HL-60 (cell line): Measurements from ENCODE around the gene PECR.
A peak's percentile ranks its signal among the peaks of the same experiment; 100 is the strongest.
"Not testable (repeated sequence)": the region's sequence is repeated elsewhere in the genome, so short reads cannot be mapped to it uniquely, and the experiment has no call there.

Experiments used
- DNase-seq, 2 experiments: peaks; one replicate each; pipeline ENCODE4 v3.0.0-alpha.2; 2010 to 2020; ENCODE audit warnings: low read depth in 1 of 2, low spot score in 1 of 2
- H3K27ac ChIP-seq: fragments of 250-450 bp; sonication (Bioruptor Pico); replicated peaks from 2 replicates; pipeline ENCODE4 v1.5.1; 2020; ENCODE audit warnings: mild to moderate bottlenecking, moderate library complexity
- H3K27me3 ChIP-seq: fragments of 250-450 bp; sonication (Bioruptor Pico); 2 replicates; pipeline ENCODE4 v1.5.1; 2021; ENCODE audit warnings: mild to moderate bottlenecking, moderate library complexity; ENCODE audit not compliant: insufficient read depth, poor library complexity, severe bottlenecking
- H3K4me3 ChIP-seq: replicated peaks from 2 replicates; pipeline ENCODE4 v1.5.1; 2011; ENCODE audit warnings: mild to moderate bottlenecking, control low read depth, low read length; ENCODE audit not compliant: insufficient read depth
- GABPA ChIP-seq: IDR thresholded peaks from 2 replicates; pipeline ENCODE4 v1.6.1; 2012; ENCODE audit warnings: low read depth
- POLR2AphosphoS5 ChIP-seq: IDR thresholded peaks from 2 replicates; pipeline ENCODE4 v1.6.1; 2012; ENCODE audit warnings: low read depth
- SPI1 ChIP-seq: IDR thresholded peaks from 2 replicates; pipeline ENCODE4 v1.6.1; 2012; ENCODE audit warnings: low read depth, mild to moderate bottlenecking, borderline replicate concordance
- TF ChIP-seq, protein P1 (sequence below): IDR thresholded peaks from 2 replicates; pipeline ENCODE4 v1.6.1; 2012; ENCODE audit warnings: low read depth; ENCODE audit not compliant: insufficient replicate concordance
- TF ChIP-seq, protein P2 (sequence below): IDR thresholded peaks from one replicate; pipeline ENCODE4 v1.5.1; 2011; ENCODE audit warnings: low read length, control low read depth, inconsistent platforms; ENCODE audit not compliant: insufficient read depth

The PECR gene

DNA sequence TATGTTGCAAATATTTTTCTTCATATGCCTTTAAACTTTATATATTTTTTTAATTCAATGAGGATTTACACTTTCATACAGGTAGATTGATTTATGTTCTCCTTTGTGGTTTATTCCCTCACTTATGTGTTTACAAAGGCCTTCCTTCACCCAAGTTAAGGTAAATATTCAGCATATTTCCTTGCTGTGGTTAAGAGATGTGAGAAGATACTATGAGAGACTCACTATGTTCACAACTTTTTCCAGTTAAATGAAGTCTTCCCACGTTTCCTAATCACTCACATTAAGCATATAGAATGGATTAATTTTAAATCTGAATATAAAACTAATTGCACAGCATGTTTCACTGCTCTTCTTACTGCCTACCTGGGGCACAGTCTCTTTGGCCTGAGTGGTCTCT lies 597 bp downstream of the PECR start:
- H3K27ac ChIP-seq, result no peak overlapping the region

DNA sequence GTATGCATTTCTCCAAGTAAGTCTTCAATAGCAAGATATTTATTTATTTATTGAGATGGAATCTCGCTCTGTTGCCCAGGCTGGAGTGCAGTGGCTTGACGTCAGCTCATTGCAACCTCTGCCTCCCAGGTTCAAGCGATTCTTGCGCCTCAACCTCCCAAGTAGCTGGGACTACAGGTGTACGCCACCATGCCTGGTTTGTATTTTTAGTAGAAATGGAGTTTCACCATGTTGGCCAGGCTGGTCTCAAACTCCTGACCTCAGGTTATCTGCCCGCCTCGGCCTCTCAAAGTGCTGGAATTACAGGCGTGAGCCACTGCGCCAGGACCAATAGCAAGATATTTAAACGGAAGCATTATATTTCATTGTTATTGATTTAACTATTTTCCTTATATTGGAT lies 1.6 kb downstream of the PECR start:
- H3K27me3 ChIP-seq, result peaks cover 35% of the 10 kb centered on the region
- H3K4me3 ChIP-seq, DNase-seq, H3K27ac ChIP-seq: not testable (repeated sequence)

More for the DNA sequence above, 597 bp downstream of the PECR start:
- DNase-seq, result no peak
- TF ChIP-seq, protein P1, sequence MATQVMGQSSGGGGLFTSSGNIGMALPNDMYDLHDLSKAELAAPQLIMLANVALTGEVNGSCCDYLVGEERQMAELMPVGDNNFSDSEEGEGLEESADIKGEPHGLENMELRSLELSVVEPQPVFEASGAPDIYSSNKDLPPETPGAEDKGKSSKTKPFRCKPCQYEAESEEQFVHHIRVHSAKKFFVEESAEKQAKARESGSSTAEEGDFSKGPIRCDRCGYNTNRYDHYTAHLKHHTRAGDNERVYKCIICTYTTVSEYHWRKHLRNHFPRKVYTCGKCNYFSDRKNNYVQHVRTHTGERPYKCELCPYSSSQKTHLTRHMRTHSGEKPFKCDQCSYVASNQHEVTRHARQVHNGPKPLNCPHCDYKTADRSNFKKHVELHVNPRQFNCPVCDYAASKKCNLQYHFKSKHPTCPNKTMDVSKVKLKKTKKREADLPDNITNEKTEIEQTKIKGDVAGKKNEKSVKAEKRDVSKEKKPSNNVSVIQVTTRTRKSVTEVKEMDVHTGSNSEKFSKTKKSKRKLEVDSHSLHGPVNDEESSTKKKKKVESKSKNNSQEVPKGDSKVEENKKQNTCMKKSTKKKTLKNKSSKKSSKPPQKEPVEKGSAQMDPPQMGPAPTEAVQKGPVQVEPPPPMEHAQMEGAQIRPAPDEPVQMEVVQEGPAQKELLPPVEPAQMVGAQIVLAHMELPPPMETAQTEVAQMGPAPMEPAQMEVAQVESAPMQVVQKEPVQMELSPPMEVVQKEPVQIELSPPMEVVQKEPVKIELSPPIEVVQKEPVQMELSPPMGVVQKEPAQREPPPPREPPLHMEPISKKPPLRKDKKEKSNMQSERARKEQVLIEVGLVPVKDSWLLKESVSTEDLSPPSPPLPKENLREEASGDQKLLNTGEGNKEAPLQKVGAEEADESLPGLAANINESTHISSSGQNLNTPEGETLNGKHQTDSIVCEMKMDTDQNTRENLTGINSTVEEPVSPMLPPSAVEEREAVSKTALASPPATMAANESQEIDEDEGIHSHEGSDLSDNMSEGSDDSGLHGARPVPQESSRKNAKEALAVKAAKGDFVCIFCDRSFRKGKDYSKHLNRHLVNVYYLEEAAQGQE, result no peak
- TF ChIP-seq GABPA, result no peak
- TF ChIP-seq, protein P2, sequence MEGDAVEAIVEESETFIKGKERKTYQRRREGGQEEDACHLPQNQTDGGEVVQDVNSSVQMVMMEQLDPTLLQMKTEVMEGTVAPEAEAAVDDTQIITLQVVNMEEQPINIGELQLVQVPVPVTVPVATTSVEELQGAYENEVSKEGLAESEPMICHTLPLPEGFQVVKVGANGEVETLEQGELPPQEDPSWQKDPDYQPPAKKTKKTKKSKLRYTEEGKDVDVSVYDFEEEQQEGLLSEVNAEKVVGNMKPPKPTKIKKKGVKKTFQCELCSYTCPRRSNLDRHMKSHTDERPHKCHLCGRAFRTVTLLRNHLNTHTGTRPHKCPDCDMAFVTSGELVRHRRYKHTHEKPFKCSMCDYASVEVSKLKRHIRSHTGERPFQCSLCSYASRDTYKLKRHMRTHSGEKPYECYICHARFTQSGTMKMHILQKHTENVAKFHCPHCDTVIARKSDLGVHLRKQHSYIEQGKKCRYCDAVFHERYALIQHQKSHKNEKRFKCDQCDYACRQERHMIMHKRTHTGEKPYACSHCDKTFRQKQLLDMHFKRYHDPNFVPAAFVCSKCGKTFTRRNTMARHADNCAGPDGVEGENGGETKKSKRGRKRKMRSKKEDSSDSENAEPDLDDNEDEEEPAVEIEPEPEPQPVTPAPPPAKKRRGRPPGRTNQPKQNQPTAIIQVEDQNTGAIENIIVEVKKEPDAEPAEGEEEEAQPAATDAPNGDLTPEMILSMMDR, result no peak
- no peak for TF ChIP-seq POLR2AphosphoS5
- TF ChIP-seq SPI1, result no peak
- Histone ChIP-seq H3K27me3 (peaks cover 35% of the 10 kb centered on the region), H3K4me3 (peak overlapping the region; percentile 56)

DNA sequence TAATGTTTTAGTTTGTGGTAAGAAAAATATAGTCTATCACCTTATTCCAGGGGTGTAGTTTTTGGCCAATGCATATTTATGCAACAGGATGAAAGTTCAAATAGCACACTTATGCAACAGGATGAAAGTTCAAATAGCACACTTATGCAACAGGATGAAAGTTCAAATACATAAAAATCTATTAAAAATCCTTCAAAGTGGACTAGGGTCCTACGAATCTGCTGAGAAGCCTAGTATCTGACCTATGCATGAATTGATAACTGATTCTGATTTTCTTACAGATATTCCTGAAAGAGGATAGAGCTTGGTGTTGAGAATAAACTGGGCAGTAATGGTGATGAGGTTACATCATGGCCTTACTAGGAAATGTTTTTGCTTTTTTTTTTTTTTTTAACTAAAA lies 2.8 kb downstream of the PECR start:
- Histone ChIP-seq H3K4me3 (no peak overlapping the region), H3K27me3 (peaks cover 33% of the 10 kb centered on the region), H3K27ac (no peak overlapping the region)
- peak in 1 of 2 experiments; percentile 6 for DNase-seq
- TF ChIP-seq POLR2AphosphoS5, result no peak
- TF ChIP-seq, protein P2, result no peak
- no peak for TF ChIP-seq SPI1

DNA sequence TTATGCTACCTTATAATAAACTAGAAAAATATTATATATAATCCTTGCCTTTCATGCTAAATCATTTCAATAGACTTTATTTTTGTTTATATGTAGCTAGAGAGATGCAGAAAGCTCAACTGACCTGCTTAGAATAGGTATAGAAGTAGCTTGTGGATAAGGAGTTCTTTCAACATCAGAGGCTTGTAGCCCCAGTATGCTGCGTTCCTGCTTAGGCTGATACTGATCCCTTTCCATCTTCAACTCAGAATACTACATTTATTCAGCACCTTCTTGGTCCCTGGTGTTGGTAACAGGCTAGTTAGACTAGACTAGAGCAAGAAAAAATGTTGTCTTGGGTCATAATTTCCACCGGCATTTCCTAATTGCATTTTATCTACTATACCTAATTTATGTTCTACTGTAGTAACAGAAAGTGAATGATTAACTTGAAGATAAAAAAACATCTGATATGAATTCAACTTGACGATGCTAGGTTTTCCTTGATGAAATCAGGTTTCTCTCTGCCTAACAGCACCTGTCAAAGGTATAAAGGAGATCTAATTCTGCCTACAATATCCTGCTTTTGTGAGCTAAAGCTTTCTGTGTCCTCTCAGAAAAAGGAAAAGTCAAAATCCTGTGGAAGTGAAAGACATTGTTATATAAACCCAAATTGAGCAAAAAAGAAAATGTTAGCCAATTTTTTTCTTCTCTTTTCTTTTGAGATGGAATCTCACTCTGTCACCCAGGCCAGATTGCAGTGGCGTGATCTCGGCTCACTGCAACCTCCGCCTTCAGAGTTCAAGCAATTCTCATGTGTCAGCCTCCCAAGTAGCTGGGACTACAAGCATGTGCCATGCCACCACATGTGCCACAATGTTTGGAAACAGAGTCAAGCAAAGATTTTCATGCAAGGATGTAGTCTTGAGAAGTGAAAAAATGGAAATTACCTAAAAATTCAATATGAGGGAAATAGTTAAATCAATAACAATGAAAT lies 5.8 kb downstream of the PECR start:
- Histone ChIP-seq H3K27ac (no peak overlapping the region), H3K27me3 (peaks cover 7% of the 10 kb centered on the region), H3K4me3 (no peak overlapping the region)
- TF ChIP-seq POLR2AphosphoS5, result no peak
- TF ChIP-seq, protein P2, result no peak
- TF ChIP-seq, protein P1, result no peak
- no peak for DNase-seq
